HCT116 (cell line): ENCODE measurements around the gene CREB3L4. TPM values are rescaled to one million over a fixed set of nuclear protein-coding genes. Genes with fewer than 3 reads are reported as not detected.

Experiments used
- ATAC-seq: fragments of 200-7000 bp; cut with Tn5 transposase; 2 replicates; pipeline ENCODE4 v1.9.1; 2020; ENCODE audit warnings: mild to moderate bottlenecking, moderate library complexity
- BruUV-seq: library from RNA; stranded (reverse); fragments of 400-500 nt; replicated peaks from 2 replicates; lab custom pipeline; 2021; lab: Mats Ljungman, UMichigan
- CTCF ChIA-PET: fragments of 300-600 bp; sonication (Branson Sonifier 250); formaldehyde crosslinking; loops from one replicate; lab custom pipeline; 2021; ENCODE audit warnings: antibody characterized with exemption; lab: Charles Lee
- POLR2A ChIA-PET: fragments of 300-600, 350-600 bp; sonication (Branson Sonifier 250); formaldehyde crosslinking; loops from one replicate; lab custom pipeline; 2021; ENCODE audit warnings: antibody characterized with exemption; lab: Charles Lee
- RAD21 ChIA-PET, 2 experiments: fragments of 300-600 bp; sonication (Branson Sonifier 250); formaldehyde crosslinking; loops; one replicate each; lab custom pipeline; 2023; ENCODE audit warnings: low total read pairs in 2 of 2; ENCODE audit not compliant: uncharacterized antibody in 2 of 2, unreplicated experiment in 2 of 2, low non-redundant PET in 1 of 2; lab: Charles Lee
- DNase-seq: peaks from one replicate; pipeline ENCODE4 v3.0.0-alpha.2; 2010; ENCODE audit warnings: low read depth, low spot score
- H2AFZ ChIP-seq: fragments of 200-600 bp; shearing (Covaris generic), sonication (generic); 2 replicates; pipeline ENCODE4 v1.6.1; 2017; ENCODE audit warnings: low read depth, mixed run types, mixed read lengths, antibody characterized with exemption, low read length; ENCODE audit not compliant: poor library complexity, severe bottlenecking
- H3K27ac ChIP-seq: 2 replicates; pipeline ENCODE4 v1.5.1; 2012; ENCODE audit warnings: low read depth, low read length
- H3K27me3 ChIP-seq: fragments of 200-600 bp; sonication (generic); 2 replicates; pipeline ENCODE4 v1.6.1; 2016; ENCODE audit warnings: mixed run types, low read length, mixed read lengths; ENCODE audit not compliant: insufficient read depth
- H3K36me3 ChIP-seq, 2 experiments: fragments of 200-500 bp in 1 of 2; fragments of 200-600 bp in 1 of 2; sonication (Bioruptor generic) in 1 of 2; sonication (generic) in 1 of 2; 2 replicates each; pipeline versions ENCODE4 v1.5.1 to v1.6.1; 2014 to 2016; ENCODE audit warnings: low read length in 2 of 2, inconsistent platforms in 1 of 2, mixed read lengths in 1 of 2, mixed run types in 1 of 2; ENCODE audit not compliant: insufficient read depth in 2 of 2, control insufficient read depth in 1 of 2
- H3K4me1 ChIP-seq, 2 experiments: fragments of 200-600 bp in 1 of 2; sonication (generic) in 1 of 2; 2 replicates each; pipeline versions ENCODE4 v1.5.1 to v1.6.1; 2012 to 2017; ENCODE audit warnings: low read length in 2 of 2, inconsistent platforms in 1 of 2, mild to moderate bottlenecking in 1 of 2, mixed read lengths in 1 of 2, mixed run types in 1 of 2, moderate library complexity in 1 of 2; ENCODE audit not compliant: insufficient read depth in 2 of 2, control insufficient read depth in 1 of 2
- H3K4me2 ChIP-seq: fragments of 200-600 bp; sonication (generic); 2 replicates; pipeline ENCODE4 v1.6.1; 2017; ENCODE audit warnings: mixed run types, low read length, mixed read lengths
- H3K4me3 ChIP-seq, 2 experiments: fragments of 200-600 bp in 1 of 2; sonication (generic) in 1 of 2; replicated peaks in 1 of 2; 2 replicates each; pipeline ENCODE4 v1.5.1; 2011 to 2016; ENCODE audit warnings: low read length in 2 of 2, control low read depth in 1 of 2, low read depth in 1 of 2, mild to moderate bottlenecking in 1 of 2, mixed read lengths in 1 of 2, mixed run types in 1 of 2
- H3K79me2 ChIP-seq: fragments of 200-600 bp; sonication (generic); 2 replicates; pipeline ENCODE4 v1.6.1; 2017; ENCODE audit warnings: mild to moderate bottlenecking, mixed run types, low read length, moderate library complexity, mixed read lengths; ENCODE audit not compliant: insufficient read depth
- H3K9ac ChIP-seq: fragments of 200-600 bp; sonication (generic); 2 replicates; pipeline ENCODE4 v1.6.1; 2016; ENCODE audit warnings: low read length, mixed read lengths
- H3K9me2 ChIP-seq: fragments of 200-600 bp; sonication (generic), shearing (Covaris generic); 2 replicates; pipeline ENCODE4 v1.6.1; 2017; ENCODE audit warnings: mixed run types, mild to moderate bottlenecking, moderate library complexity; ENCODE audit not compliant: insufficient read depth
- H3K9me3 ChIP-seq, 2 experiments: fragments of 200-500 bp in 1 of 2; fragments of 200-600 bp in 1 of 2; sonication (Bioruptor generic) in 1 of 2; sonication (generic) in 1 of 2; 2 replicates each; pipeline ENCODE4 v1.6.1; 2014 to 2017; ENCODE audit warnings: low read length in 2 of 2, mixed read lengths in 2 of 2, inconsistent platforms in 1 of 2, low read depth in 1 of 2, mild to moderate bottlenecking in 1 of 2, mixed run types in 1 of 2, moderate library complexity in 1 of 2; ENCODE audit not compliant: control insufficient read depth in 1 of 2, insufficient read depth in 1 of 2
- H4K20me1 ChIP-seq: fragments of 200-600 bp; sonication (generic), shearing (Covaris generic); 2 replicates; pipeline ENCODE4 v1.6.1; 2017; ENCODE audit warnings: mixed run types, mild to moderate bottlenecking, moderate library complexity; ENCODE audit not compliant: insufficient read depth
- ATF3 ChIP-seq: IDR thresholded peaks from 2 replicates; pipeline ENCODE4 v1.6.1; 2012
- CBX3 ChIP-seq: IDR thresholded peaks from 2 replicates; pipeline ENCODE4 v1.6.1; 2012; ENCODE audit warnings: low read depth
- EGR1 ChIP-seq: IDR thresholded peaks from 2 replicates; pipeline ENCODE4 v1.6.1; 2012; ENCODE audit warnings: low read depth
- EZH2phosphoT487 ChIP-seq: fragments of 200-600 bp; IDR thresholded peaks from 2 replicates; pipeline ENCODE4 v1.6.1; 2018; ENCODE audit warnings: antibody characterized with exemption, borderline replicate concordance
- JUND ChIP-seq: IDR thresholded peaks from 2 replicates; pipeline ENCODE4 v1.6.1; 2012
- POLR2A ChIP-seq: IDR thresholded peaks from 2 replicates; pipeline ENCODE4 v1.7.0; 2011; ENCODE audit warnings: borderline replicate concordance; ENCODE audit not compliant: insufficient read depth, insufficient read length; ENCODE audit errors: extremely low read depth
- POLR2AphosphoS5 ChIP-seq: IDR thresholded peaks from 2 replicates; pipeline ENCODE4 v1.6.1; 2011; ENCODE audit warnings: mild to moderate bottlenecking, low read depth, low read length, moderate library complexity
- SIN3A ChIP-seq: IDR thresholded peaks from 2 replicates; pipeline ENCODE4 v1.6.1; 2012; ENCODE audit warnings: low read depth
- SP1 ChIP-seq: IDR thresholded peaks from 2 replicates; pipeline ENCODE4 v1.6.1; 2012; ENCODE audit warnings: low read depth
- ZFX ChIP-seq: fragments of 450-650 bp; IDR thresholded peaks from 2 replicates; pipeline ENCODE4 v1.6.1; 2017
- intact Hi-C: fragments of 100-400 bp; cut with micrococcal nuclease; formaldehyde crosslinking; loops from 2 replicates; pipeline ENCODE4 v1.10.0; 2022
- total RNA-seq: library from RNA; stranded (reverse); gene quantifications from one replicate; pipeline ENCODE4 v1.2.1, GENCODE V29; 2021; ENCODE audit not compliant: unreplicated experiment
- TF ChIP-seq, protein P1 (sequence below): IDR thresholded peaks from 2 replicates; pipeline ENCODE4 v1.6.1; 2012
- TF ChIP-seq, protein P2 (sequence below): IDR thresholded peaks from 2 replicates; pipeline ENCODE4 v1.6.1; 2011; ENCODE audit warnings: mild to moderate bottlenecking, low read length, moderate library complexity; ENCODE audit not compliant: insufficient replicate concordance; ENCODE audit errors: extremely low read depth
- TF ChIP-seq, protein P3 (sequence below), 3 experiments: fragments of 200-600 bp in 1 of 3; sonication (generic) in 1 of 3; IDR thresholded peaks in 2 of 3; conservative IDR thresholded peaks in 1 of 3; 2 replicates each; pipeline ENCODE4 v1.5.1; 2012 to 2017; ENCODE audit warnings: low read depth in 2 of 3, low read length in 2 of 3, antibody characterized with exemption in 1 of 3, borderline replicate concordance in 1 of 3, control low read depth in 1 of 3, mild to moderate bottlenecking in 1 of 3, mixed read lengths in 1 of 3, mixed run types in 1 of 3, moderate library complexity in 1 of 3; ENCODE audit not compliant: insufficient read depth in 1 of 3

The CREB3L4 gene
- total RNA-seq, 1 experiment from 2014 or later: 15.3 TPM

GRCh38 chr1:153921803-153922075, 46.0 kb upstream of the CREB3L4 start:
- no peak for TF ChIP-seq ATF3
- no peak for TF ChIP-seq CBX3
- TF ChIP-seq, protein P1, sequence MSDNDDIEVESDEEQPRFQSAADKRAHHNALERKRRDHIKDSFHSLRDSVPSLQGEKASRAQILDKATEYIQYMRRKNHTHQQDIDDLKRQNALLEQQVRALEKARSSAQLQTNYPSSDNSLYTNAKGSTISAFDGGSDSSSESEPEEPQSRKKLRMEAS: no peak
- no peak for TF ChIP-seq POLR2AphosphoS5
- TF ChIP-seq ZFX: no peak
- no peak for TF ChIP-seq EGR1
- H4K20me1 ChIP-seq: 0 out of 2 replicates have a peak, but pooled peaks cover 2% of the 10 kb centered on the region
- H3K79me2 ChIP-seq: peaks cover 55% of the 10 kb centered on the region
- H3K4me2 ChIP-seq: peak overlapping the region; percentile 93
- H2AFZ ChIP-seq: no peak overlapping the region
- peaks cover 0 to 4% of the 10 kb centered on the region in 2 experiments; a peak in 1 of 4 replicates for H3K36me3 ChIP-seq
- CTCF ChIA-PET: no interaction called here
- peak overlapping the region; percentile 76 to 85 for H3K4me3 ChIP-seq
- H3K9me2 ChIP-seq: no peaks in the 10 kb centered on the region
- H3K4me1 ChIP-seq: peaks cover 16 to 33% of the 10 kb centered on the region in 2 experiments
- TSS peak; percentile 46 for BruUV-seq
- no peaks in the 10 kb centered on the region for H3K9me3 ChIP-seq
- peak overlapping the region; percentile 85 for H3K9ac ChIP-seq
- POLR2A ChIA-PET: no interaction called here
- intact Hi-C loops: no loop called here
- H3K27ac ChIP-seq: peak overlapping the region; percentile 54
- DNase-seq (no peak), ATAC-seq (no peak)
- H3K27me3 ChIP-seq: no peaks in the 10 kb centered on the region
- RAD21 ChIA-PET: no interaction called here

GRCh38 chr1:153922076-153922971, 45.4 kb upstream of the CREB3L4 start:
- DNase-seq: no peak
- TF ChIP-seq POLR2A (peak; percentile 9), JUND (no peak), ATF3 (no peak), EZH2phosphoT487 (no peak), EGR1 (no peak; the same call in 1 of the 2 replicates), POLR2AphosphoS5 (peak; percentile 27; the same call in 1 of the 2 replicates), SIN3A (no peak), SP1 (no peak)
- TF ChIP-seq, protein P2, sequence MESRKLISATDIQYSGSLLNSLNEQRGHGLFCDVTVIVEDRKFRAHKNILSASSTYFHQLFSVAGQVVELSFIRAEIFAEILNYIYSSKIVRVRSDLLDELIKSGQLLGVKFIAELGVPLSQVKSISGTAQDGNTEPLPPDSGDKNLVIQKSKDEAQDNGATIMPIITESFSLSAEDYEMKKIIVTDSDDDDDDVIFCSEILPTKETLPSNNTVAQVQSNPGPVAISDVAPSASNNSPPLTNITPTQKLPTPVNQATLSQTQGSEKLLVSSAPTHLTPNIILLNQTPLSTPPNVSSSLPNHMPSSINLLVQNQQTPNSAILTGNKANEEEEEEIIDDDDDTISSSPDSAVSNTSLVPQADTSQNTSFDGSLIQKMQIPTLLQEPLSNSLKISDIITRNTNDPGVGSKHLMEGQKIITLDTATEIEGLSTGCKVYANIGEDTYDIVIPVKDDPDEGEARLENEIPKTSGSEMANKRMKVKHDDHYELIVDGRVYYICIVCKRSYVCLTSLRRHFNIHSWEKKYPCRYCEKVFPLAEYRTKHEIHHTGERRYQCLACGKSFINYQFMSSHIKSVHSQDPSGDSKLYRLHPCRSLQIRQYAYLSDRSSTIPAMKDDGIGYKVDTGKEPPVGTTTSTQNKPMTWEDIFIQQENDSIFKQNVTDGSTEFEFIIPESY: no peak
- TF ChIP-seq, protein P3, sequence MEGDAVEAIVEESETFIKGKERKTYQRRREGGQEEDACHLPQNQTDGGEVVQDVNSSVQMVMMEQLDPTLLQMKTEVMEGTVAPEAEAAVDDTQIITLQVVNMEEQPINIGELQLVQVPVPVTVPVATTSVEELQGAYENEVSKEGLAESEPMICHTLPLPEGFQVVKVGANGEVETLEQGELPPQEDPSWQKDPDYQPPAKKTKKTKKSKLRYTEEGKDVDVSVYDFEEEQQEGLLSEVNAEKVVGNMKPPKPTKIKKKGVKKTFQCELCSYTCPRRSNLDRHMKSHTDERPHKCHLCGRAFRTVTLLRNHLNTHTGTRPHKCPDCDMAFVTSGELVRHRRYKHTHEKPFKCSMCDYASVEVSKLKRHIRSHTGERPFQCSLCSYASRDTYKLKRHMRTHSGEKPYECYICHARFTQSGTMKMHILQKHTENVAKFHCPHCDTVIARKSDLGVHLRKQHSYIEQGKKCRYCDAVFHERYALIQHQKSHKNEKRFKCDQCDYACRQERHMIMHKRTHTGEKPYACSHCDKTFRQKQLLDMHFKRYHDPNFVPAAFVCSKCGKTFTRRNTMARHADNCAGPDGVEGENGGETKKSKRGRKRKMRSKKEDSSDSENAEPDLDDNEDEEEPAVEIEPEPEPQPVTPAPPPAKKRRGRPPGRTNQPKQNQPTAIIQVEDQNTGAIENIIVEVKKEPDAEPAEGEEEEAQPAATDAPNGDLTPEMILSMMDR (IDR thresholded peaks at IDR 0.05 in 2 of 3, conservative IDR thresholded peaks at IDR 0.05 in 1 of 3; ENCODE audit: borderline replicate concordance in 1 of 3, insufficient read depth in 1 of 3, low read depth in 2 of 3, low read length in 2 of 3): 0 out of 6 replicates have a peak, but pooled peaks of 2 of the 3 experiments have one; percentile 8 to 14

More at GRCh38 chr1:153922076-153922971, 45.4 kb upstream of the CREB3L4 start:
- Histone ChIP-seq H3K36me3 (peaks cover 0 to 4% of the 10 kb centered on the region in 2 experiments; a peak in 1 of 4 replicates), H3K79me2 (peaks cover 50% of the 10 kb centered on the region), H3K27ac (peak overlapping the region; percentile 54), H3K9ac (peak overlapping the region; percentile 85), H3K4me3 (peak overlapping the region; percentile 76 to 85), H4K20me1 (0 out of 2 replicates have a peak, but pooled peaks cover 2% of the 10 kb centered on the region), H3K9me3 (no peaks in the 10 kb centered on the region), H3K9me2 (no peaks in the 10 kb centered on the region), H3K4me1 (peaks cover 16 to 33% of the 10 kb centered on the region in 2 experiments), H3K27me3 (no peaks in the 10 kb centered on the region), H3K4me2 (peak overlapping the region; percentile 93), H2AFZ (no peak overlapping the region)
- ChIA-PET POLR2A (interaction anchor here (0.9 to 2.0 kb wide), 4 partner anchors 25 to 91 kb away, joined by 3 to 12 read pairs (median 3); partner anchors contain the start of genes DENND4B, RPS27 and SLC39A1), CTCF (interaction anchor here (0.6 to 1.2 kb wide), 2 partner anchors 45 to 196 kb away, joined by 3 to 4 read pairs; partner anchors contain the start of gene CREB3L4), RAD21 (interaction anchor here in 1 of 2 experiments (0.6 to 1.9 kb wide), 2 partner anchors 24 to 1887 kb away, joined by 4 read pairs; partner anchors contain the start of gene DENND4B)
- no TSS peak for BruUV-seq
- ATAC-seq: peak; percentile 53
- intact Hi-C loops: no loop called here
